ENCODE data around the gene ALDH1A1. TPM values are rescaled to one million over a fixed set of nuclear protein-coding genes. Genes with fewer than 3 reads are reported as not detected.

The ALDH1A1 gene
- total and polyA plus RNA-seq, 2 of the 8 experiments (the other 6 are each of a cell fraction or from before 2014, with no cell fraction given), result 0.50 to 0.82 TPM

DNA sequence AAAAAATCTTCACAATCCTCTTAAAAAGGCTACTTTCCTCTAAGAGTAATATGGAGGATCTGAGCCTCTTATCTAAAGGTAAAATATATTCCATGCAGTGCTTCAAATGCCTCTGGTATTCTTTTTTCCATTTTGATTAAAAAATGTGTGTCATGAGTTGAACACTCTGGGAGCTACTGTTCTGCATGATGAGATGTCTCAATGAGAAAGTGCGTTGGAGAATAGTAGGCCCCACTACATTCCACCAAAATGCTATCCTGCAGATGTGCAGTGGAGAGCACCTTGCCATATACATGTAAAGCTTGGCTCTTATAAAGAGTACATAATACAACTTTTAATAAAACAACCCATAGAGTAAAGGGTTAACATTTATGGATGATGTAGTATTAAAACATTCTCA, 26.3 kb downstream of the ALDH1A1 start:
- Histone ChIP-seq H3K4ac (replicated peaks; ENCODE audit: insufficient read length, low read depth, low read length) (no peak overlapping the region), H3K4me2 (ENCODE audit: insufficient read depth in 1 of 2, low read depth in 2 of 2, low read length in 2 of 2) (no peak overlapping the region), H3K4me1 (replicated peaks in 1 of 4; ENCODE audit: control insufficient read depth in 3 of 4, insufficient read depth in 4 of 4, low read length in 3 of 4) (no peaks in the 10 kb centered on the region), H3K23ac (ENCODE audit: insufficient read length) (no peak overlapping the region), H3K27me3 (replicated peaks in 1 of 4; ENCODE audit: control insufficient read depth in 3 of 4, extremely low read depth in 1 of 4, insufficient read depth in 3 of 4, low read length in 3 of 4) (no peaks in the 10 kb centered on the region), H3K18ac (ENCODE audit: extremely low read depth, low read length) (no peak overlapping the region), H2BK15ac (ENCODE audit: low read length) (no peak overlapping the region), H3K36me3 (ENCODE audit: control insufficient read depth in 2 of 4, insufficient read depth in 4 of 4, low read length in 3 of 4) (no peaks in the 10 kb centered on the region), H3K56ac (replicated peaks; ENCODE audit: insufficient read length, low read depth, low read length) (no peak overlapping the region), H3K79me1 (ENCODE audit: low read depth, low read length) (no peaks in the 10 kb centered on the region), H2BK5ac (ENCODE audit: low read depth, low read length) (no peak overlapping the region), H3K9me3 (ENCODE audit: insufficient read depth in 2 of 2, low read depth in 1 of 2, low read length in 1 of 2) (no peaks in the 10 kb centered on the region), H2BK20ac (ENCODE audit: low read length) (no peak overlapping the region), H4K20me1 (replicated peaks in 1 of 2; ENCODE audit: control insufficient read depth in 1 of 2, insufficient read depth in 2 of 2, low read length in 2 of 2) (no peaks in the 10 kb centered on the region), H2BK12ac (ENCODE audit: low read depth, low read length) (no peak overlapping the region), H3K9ac (replicated peaks in 1 of 4; ENCODE audit: extremely low read depth in 1 of 4, low read depth in 3 of 4, low read length in 3 of 4) (no peak overlapping the region), H3K4me3 (ENCODE audit: extremely low read depth in 1 of 4, insufficient read depth in 2 of 4, low read depth in 3 of 4, low read length in 4 of 4) (no peak overlapping the region), H4K8ac (ENCODE audit: extremely low read depth, insufficient read depth, low read length) (no peak overlapping the region), H3K23me2 (ENCODE audit: low read depth, low read length) (no peaks in the 10 kb centered on the region), H3K79me2 (ENCODE audit: control insufficient read depth in 1 of 2, insufficient read depth in 2 of 2, low read length in 2 of 2) (no peaks in the 10 kb centered on the region), H4K91ac (replicated peaks; ENCODE audit: insufficient read length, low read length) (no peak overlapping the region), H2BK120ac (replicated peaks; ENCODE audit: low read depth, low read length) (no peak overlapping the region), H3K14ac (ENCODE audit: insufficient read length) (no peak overlapping the region), H3K27ac (ENCODE audit: low read depth, low read length) (no peak overlapping the region), H2AFZ (ENCODE audit: low read length) (no peak overlapping the region), H2AK5ac (ENCODE audit: low read depth, low read length) (no peak overlapping the region), H4K5ac (ENCODE audit: insufficient read length, low read depth, low read length) (no peak overlapping the region)
- 95% methylated on average over 1 of the region's 1 CpG; no CpG with 5 or more reads in 1 of the 2 experiments for WGBS, 2 experiments (ENCODE audit: extremely low coverage in 1 of 2, insufficient coverage in 1 of 2, insufficient read length in 1 of 2, insufficient replicate concordance in 2 of 2, low coverage in 1 of 2, low lambda C conversion rate in 2 of 2, missing lambda C conversion rate in 1 of 2)
- FAIRE-seq (no peak), DNase-seq (ENCODE audit: low read depth in 1 of 2, low spot score in 2 of 2) (no peak)
- ChIA-PET CTCF (ENCODE audit: partially characterized antibody) (no interaction called here), POLR2A (ENCODE audit: partially characterized antibody) (no interaction called here)
- TF ChIP-seq TCF12 (IDR thresholded peaks at IDR 0.05; ENCODE audit: low read depth, low read length) (no peak), MAFK (IDR thresholded peaks at IDR 0.05; ENCODE audit: low read depth, low read length) (no peak)

Measured in H1 (cell line).